GM12878 (cell line): Measurements from ENCODE around the gene HBZ. TPM values are rescaled to one million over a fixed set of nuclear protein-coding genes. Genes with fewer than 3 reads are reported as not detected.

Experiments used
- ATAC-seq: fragments of 200-7000 bp; cut with Tn5 transposase; 3 replicates; pipeline ENCODE4 v1.9.1; 2020; ENCODE audit warnings: mild to moderate bottlenecking, moderate library complexity
- BruUV-seq: library from RNA; stranded (reverse); fragments of 400-500 nt; replicated peaks from 2 replicates; lab custom pipeline; 2021; lab: Mats Ljungman, UMichigan
- CTCF ChIA-PET: fragments of 300-600 bp; sonication (Branson Sonifier 250); formaldehyde crosslinking; extraction: SDS; loops from one replicate; lab custom pipeline; 2021; ENCODE audit warnings: inconsistent platforms; lab: Yijun Ruan, JAX
- POLR2A ChIA-PET: fragments of 350-600 bp; formaldehyde crosslinking; extraction: SDS; loops from one replicate; lab custom pipeline; 2021; ENCODE audit warnings: inconsistent platforms; lab: Charles Lee
- RAD21 ChIA-PET: fragments of 300-600 bp; sonication (Branson Sonifier 250); formaldehyde crosslinking; loops from one replicate; lab custom pipeline; 2023; ENCODE audit warnings: antibody characterized with exemption; ENCODE audit not compliant: unreplicated experiment; lab: Charles Lee
- SMC1A ChIA-PET: fragments of 300-600 bp; sonication (Branson Sonifier 250); formaldehyde crosslinking; loops from one replicate; lab custom pipeline; 2023; ENCODE audit not compliant: unreplicated experiment, uncharacterized antibody; lab: Charles Lee
- DNase-seq: peaks from one replicate; pipeline ENCODE4 v3.0.0-alpha.2; 2011; ENCODE audit warnings: low read depth, low spot score
- FAIRE-seq: peaks from 3 replicates; lab custom pipeline; 2011; peaks lifted over from hg19 to GRCh38; lab: Jason Lieb, UNC
- H2AFZ ChIP-seq: 2 replicates; pipeline ENCODE4 v1.6.0; 2011; ENCODE audit warnings: low read depth, low read length, control low read depth; ENCODE audit not compliant: control insufficient read depth
- H3K27ac ChIP-seq: 2 replicates; pipeline ENCODE4 v1.5.1; 2011; ENCODE audit warnings: control low read depth; ENCODE audit not compliant: control insufficient read depth, insufficient read depth
- H3K27me3 ChIP-seq, 2 experiments: replicated peaks in 1 of 2; 2 replicates each; pipeline versions ENCODE4 v1.6.0 to v1.6.1; 2011; ENCODE audit warnings: low read length in 1 of 2; ENCODE audit not compliant: control insufficient read depth in 2 of 2, insufficient read depth in 2 of 2
- H3K36me3 ChIP-seq, 2 experiments: 2 replicates each; pipeline ENCODE4 v1.5.1; 2011; ENCODE audit warnings: low read length in 1 of 2; ENCODE audit not compliant: control insufficient read depth in 2 of 2, insufficient read depth in 2 of 2
- H3K4me1 ChIP-seq: 2 replicates; pipeline ENCODE4 v1.6.1; 2011; ENCODE audit warnings: mild to moderate bottlenecking, low read length, moderate library complexity, mixed read lengths; ENCODE audit not compliant: control insufficient read depth, insufficient read depth
- H3K4me2 ChIP-seq: 2 replicates; pipeline ENCODE4 v1.6.0; 2011; ENCODE audit warnings: control low read depth; ENCODE audit not compliant: control insufficient read depth, insufficient read depth
- H3K4me3 ChIP-seq: fragments of 200-600 bp; sonication (generic); 2 replicates; pipeline ENCODE4 v1.5.1; 2016
- H3K79me2 ChIP-seq: 2 replicates; pipeline ENCODE4 v1.6.0; 2011; ENCODE audit warnings: low read length; ENCODE audit not compliant: control insufficient read depth, insufficient read depth
- H3K9ac ChIP-seq: 2 replicates; pipeline ENCODE4 v1.8.0; 2011; ENCODE audit warnings: low read length, control low read depth, mixed read lengths; ENCODE audit not compliant: control insufficient read depth, insufficient read depth
- H3K9me3 ChIP-seq: replicated peaks from 3 replicates; pipeline ENCODE4 v1.5.1; 2011; ENCODE audit warnings: mild to moderate bottlenecking, low read length; ENCODE audit not compliant: control insufficient read depth, insufficient read depth
- H4K20me1 ChIP-seq: 2 replicates; pipeline ENCODE4 v1.6.0; 2011; ENCODE audit not compliant: control insufficient read depth, insufficient read depth
- BACH1 ChIP-seq: fragments of 450-650 bp; IDR thresholded peaks from 2 replicates; pipeline ENCODE4 v1.6.1; 2017; ENCODE audit warnings: mild to moderate bottlenecking, borderline replicate concordance
- CHD2 ChIP-seq: IDR thresholded peaks from 2 replicates; pipeline ENCODE4 v1.6.1; 2011; ENCODE audit warnings: low read depth, low read length, improper control_type of control experiment, borderline replicate concordance
- JUND ChIP-seq: IDR thresholded peaks from 2 replicates; pipeline ENCODE4 v1.6.1; 2012; ENCODE audit warnings: low read depth, mild to moderate bottlenecking, low read length, improper control_type of control experiment, moderate library complexity
- RCOR1 ChIP-seq: conservative IDR thresholded peaks from 2 replicates; pipeline ENCODE4 v1.6.1; 2012; ENCODE audit warnings: low read depth, low read length, improper control_type of control experiment
- RELA ChIP-seq: fragments of 450-650 bp; IDR thresholded peaks from 2 replicates; pipeline ENCODE4 v1.8.0; 2014; ENCODE audit warnings: borderline replicate concordance; ENCODE audit not compliant: partially characterized antibody
- ZBTB40 ChIP-seq: fragments of 450-650 bp; IDR thresholded peaks from 2 replicates; pipeline ENCODE4 v1.6.1; 2016; ENCODE audit warnings: mild to moderate bottlenecking, moderate library complexity, borderline replicate concordance
- ZNF622 ChIP-seq: fragments of 450-650 bp; IDR thresholded peaks from 2 replicates; pipeline ENCODE4 v1.6.1; 2017; ENCODE audit warnings: mild to moderate bottlenecking, inconsistent platforms
- WGBS: methylation state at CpG from one replicate; pipeline ENCODE4 v1.1.6; 2016; ENCODE audit warnings: low lambda C conversion rate; ENCODE audit not compliant: insufficient replicate concordance, insufficient coverage; ENCODE audit errors: missing lambda C conversion rate; 5-methylcytosine and 5-hydroxymethylcytosine counted together
- in situ Hi-C: fragments of 300-500 bp; cut with MboI; formaldehyde crosslinking; loops from 9 replicates; pipeline ENCODE4 v1.14.3; 2018; ENCODE audit warnings: mixed read lengths
- intact Hi-C: fragments of 100-400 bp; cut with micrococcal nuclease; formaldehyde crosslinking; loops from one replicate; pipeline ENCODE4 v1.14.2; 2022; ENCODE audit not compliant: unreplicated experiment
- polyA plus RNA-seq, 11 experiments: library from polyadenylated mRNA; depleted of rRNA in 4 of 11; unstranded in 6 of 11; stranded (reverse) in 5 of 11; fragments of >200 nt; fragmentation: Nextera tagmentation in 4 of 11; fragmentation: Illumina TruSeq in 1 of 11; extraction: Ambion mirVana in 4 of 11; extraction: Trizol in 1 of 11; gene quantifications; 1 replicate in 1 of 11; 2 replicates in 10 of 11; pipeline versions ENCODE4 v1.2.1 to v1.2.3, GENCODE V29; 2011 to 2016; ENCODE audit warnings: inconsistent platforms in 2 of 11, missing spikeins in 2 of 11, low read depth in 1 of 11
- total RNA-seq, 4 experiments: library from RNA; depleted of rRNA in 3 of 4; stranded (reverse); fragments of >200 nt in 3 of 4; fragmentation: Illumina TruSeq in 1 of 4; extraction: Trizol in 1 of 4; gene quantifications; 2 replicates each; pipeline versions ENCODE4 v1.2.1 to v1.2.3, GENCODE V29; 2013 to 2021
- TF ChIP-seq, protein P1 (sequence below): fragments of 450-650 bp; IDR thresholded peaks from 2 replicates; pipeline ENCODE4 v1.6.1; 2017; ENCODE audit warnings: borderline replicate concordance
- TF ChIP-seq, protein P2 (sequence below): fragments of 450-650 bp; IDR thresholded peaks from 2 replicates; pipeline ENCODE4 v1.6.1; 2017; ENCODE audit warnings: low read depth, mild to moderate bottlenecking, moderate library complexity
- TF ChIP-seq, protein P3 (sequence below): IDR thresholded peaks from 2 replicates; pipeline ENCODE4 v1.6.1; 2012; ENCODE audit warnings: mild to moderate bottlenecking, low read depth, low read length

HBZ gene
- total and polyA plus RNA-seq, 10 of the 15 experiments (the other 5 are each of a cell fraction or from before 2014, with no cell fraction given) = 0.49 TPM; not detected in 9

DNA sequence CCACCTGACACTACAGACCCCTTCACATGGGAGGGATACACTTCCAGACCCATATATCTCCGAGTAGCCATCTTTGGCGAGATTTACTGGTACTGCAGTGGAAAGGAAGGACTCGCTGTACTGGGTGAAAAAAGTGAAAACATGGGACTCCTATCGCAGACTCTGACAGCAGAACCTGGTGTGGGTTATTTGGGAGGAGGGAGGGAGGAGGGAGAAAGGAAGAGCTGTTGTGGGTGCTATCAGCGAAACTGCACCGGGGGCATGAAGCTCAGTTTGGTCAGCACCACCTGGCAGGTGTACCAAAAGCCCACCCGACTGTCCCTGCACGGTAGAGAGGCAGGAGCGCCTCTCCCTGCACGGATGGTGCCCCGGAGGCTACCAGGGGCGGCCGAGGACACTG, 32.8 kb downstream of the HBZ start (continued):
- TF ChIP-seq ZBTB40 (no peak), ZNF622 (no peak)
- TF ChIP-seq, protein P1, sequence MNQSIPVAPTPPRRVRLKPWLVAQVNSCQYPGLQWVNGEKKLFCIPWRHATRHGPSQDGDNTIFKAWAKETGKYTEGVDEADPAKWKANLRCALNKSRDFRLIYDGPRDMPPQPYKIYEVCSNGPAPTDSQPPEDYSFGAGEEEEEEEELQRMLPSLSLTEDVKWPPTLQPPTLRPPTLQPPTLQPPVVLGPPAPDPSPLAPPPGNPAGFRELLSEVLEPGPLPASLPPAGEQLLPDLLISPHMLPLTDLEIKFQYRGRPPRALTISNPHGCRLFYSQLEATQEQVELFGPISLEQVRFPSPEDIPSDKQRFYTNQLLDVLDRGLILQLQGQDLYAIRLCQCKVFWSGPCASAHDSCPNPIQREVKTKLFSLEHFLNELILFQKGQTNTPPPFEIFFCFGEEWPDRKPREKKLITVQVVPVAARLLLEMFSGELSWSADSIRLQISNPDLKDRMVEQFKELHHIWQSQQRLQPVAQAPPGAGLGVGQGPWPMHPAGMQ = no peak

DNA sequence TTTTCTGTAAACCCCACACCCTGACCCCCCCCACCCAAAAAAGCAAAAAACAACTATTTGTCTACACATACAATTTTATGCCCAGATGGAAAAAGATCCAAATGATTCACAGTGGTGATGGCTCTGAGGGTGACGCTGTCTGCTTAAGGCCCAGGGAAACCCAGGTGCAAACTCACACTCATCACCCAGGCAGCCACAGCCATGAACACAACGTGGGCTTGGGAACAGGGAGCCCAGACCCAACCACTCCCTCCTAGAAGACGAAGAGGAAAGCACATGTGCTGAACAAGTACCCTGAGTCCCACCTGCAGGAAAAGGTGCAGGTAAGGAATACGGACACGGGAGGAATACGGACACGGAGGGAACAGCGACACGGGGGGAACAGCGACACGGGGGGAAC, 33.2 kb downstream of the HBZ start:
- intact Hi-C loops = no loop called here
- peaks cover 8% of the 10 kb centered on the region; the same call in 1 of the 2 replicates for H3K4me1 ChIP-seq
- CTCF ChIA-PET = no interaction called here

More for the DNA sequence above, 33.2 kb downstream of the HBZ start:
- SMC1A ChIA-PET = no interaction called here
- Histone ChIP-seq H3K4me2 (no peak overlapping the region), H3K36me3 (peaks cover 10 to 11% of the 10 kb centered on the region in 2 experiments)
- TF ChIP-seq RELA = no peak
- no peak for TF ChIP-seq JUND
- TF ChIP-seq, protein P2, sequence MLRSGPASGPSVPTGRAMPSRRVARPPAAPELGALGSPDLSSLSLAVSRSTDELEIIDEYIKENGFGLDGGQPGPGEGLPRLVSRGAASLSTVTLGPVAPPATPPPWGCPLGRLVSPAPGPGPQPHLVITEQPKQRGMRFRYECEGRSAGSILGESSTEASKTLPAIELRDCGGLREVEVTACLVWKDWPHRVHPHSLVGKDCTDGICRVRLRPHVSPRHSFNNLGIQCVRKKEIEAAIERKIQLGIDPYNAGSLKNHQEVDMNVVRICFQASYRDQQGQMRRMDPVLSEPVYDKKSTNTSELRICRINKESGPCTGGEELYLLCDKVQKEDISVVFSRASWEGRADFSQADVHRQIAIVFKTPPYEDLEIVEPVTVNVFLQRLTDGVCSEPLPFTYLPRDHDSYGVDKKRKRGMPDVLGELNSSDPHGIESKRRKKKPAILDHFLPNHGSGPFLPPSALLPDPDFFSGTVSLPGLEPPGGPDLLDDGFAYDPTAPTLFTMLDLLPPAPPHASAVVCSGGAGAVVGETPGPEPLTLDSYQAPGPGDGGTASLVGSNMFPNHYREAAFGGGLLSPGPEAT = no peak
- no peak for TF ChIP-seq CHD2
- TF ChIP-seq, protein P3, sequence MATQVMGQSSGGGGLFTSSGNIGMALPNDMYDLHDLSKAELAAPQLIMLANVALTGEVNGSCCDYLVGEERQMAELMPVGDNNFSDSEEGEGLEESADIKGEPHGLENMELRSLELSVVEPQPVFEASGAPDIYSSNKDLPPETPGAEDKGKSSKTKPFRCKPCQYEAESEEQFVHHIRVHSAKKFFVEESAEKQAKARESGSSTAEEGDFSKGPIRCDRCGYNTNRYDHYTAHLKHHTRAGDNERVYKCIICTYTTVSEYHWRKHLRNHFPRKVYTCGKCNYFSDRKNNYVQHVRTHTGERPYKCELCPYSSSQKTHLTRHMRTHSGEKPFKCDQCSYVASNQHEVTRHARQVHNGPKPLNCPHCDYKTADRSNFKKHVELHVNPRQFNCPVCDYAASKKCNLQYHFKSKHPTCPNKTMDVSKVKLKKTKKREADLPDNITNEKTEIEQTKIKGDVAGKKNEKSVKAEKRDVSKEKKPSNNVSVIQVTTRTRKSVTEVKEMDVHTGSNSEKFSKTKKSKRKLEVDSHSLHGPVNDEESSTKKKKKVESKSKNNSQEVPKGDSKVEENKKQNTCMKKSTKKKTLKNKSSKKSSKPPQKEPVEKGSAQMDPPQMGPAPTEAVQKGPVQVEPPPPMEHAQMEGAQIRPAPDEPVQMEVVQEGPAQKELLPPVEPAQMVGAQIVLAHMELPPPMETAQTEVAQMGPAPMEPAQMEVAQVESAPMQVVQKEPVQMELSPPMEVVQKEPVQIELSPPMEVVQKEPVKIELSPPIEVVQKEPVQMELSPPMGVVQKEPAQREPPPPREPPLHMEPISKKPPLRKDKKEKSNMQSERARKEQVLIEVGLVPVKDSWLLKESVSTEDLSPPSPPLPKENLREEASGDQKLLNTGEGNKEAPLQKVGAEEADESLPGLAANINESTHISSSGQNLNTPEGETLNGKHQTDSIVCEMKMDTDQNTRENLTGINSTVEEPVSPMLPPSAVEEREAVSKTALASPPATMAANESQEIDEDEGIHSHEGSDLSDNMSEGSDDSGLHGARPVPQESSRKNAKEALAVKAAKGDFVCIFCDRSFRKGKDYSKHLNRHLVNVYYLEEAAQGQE = no peak
- TF ChIP-seq BACH1 = no peak
- TF ChIP-seq RCOR1 = no peak
- TF ChIP-seq, all 136 proteins: peak for 0
- Histone ChIP-seq H4K20me1 (no peaks in the 10 kb centered on the region), H3K27ac (no peak overlapping the region), H3K79me2 (no peaks in the 10 kb centered on the region), H3K27me3 (peaks cover 0 to 2% of the 10 kb centered on the region in 2 experiments; a peak in 2 of 4 replicates), H2AFZ (no peak overlapping the region), H3K4me3 (no peak overlapping the region), H3K9me3 (no peaks in the 10 kb centered on the region), H3K9ac (no peak overlapping the region)
- ATAC-seq (no peak), DNase-seq (no peak), FAIRE-seq (no peak)
- RAD21 ChIA-PET = no interaction called here
- BruUV-seq = no TSS peak
- 87% methylated on average over 11 of the region's 11 CpGs for WGBS
- POLR2A ChIA-PET = no interaction called here
- in situ Hi-C loops = no loop called here
